Lung (tissue), 12 donors: ENCODE results near the gene HLF. TPM values are rescaled to one million over a fixed set of nuclear protein-coding genes. Genes with fewer than 3 reads are reported as not detected.

Source experiments
- ATAC-seq: fragments of 200-7000 bp; cut with Tn5 transposase; one replicate; pipeline ENCODE4 v1.9.1; 2020; ENCODE audit warnings: moderate number of reproducible peaks; ENCODE audit not compliant: insufficient read depth, low FRiP score
- DNase-seq, 3 donors: peaks; one replicate each; pipeline ENCODE4 v3.0.0-alpha.2; 2013 to 2017
- H3K27ac ChIP-seq, 2 donors: one replicate each; pipeline ENCODE4 v1.5.1; 2013; ENCODE audit warnings: mild to moderate bottlenecking in 2 of 2, moderate library complexity in 2 of 2, control low read depth in 1 of 2, inconsistent platforms in 1 of 2, low read depth in 1 of 2, low read length in 1 of 2
- H3K27me3 ChIP-seq, 3 donors: one replicate each; pipeline ENCODE4 v1.5.1; 2013; ENCODE audit warnings: low read length in 2 of 3; ENCODE audit not compliant: control insufficient read depth in 3 of 3, insufficient read depth in 3 of 3
- H3K36me3 ChIP-seq, 4 donors: one replicate each; pipeline ENCODE4 v1.5.1; 2013; ENCODE audit warnings: low read length in 4 of 4, mild to moderate bottlenecking in 1 of 4, moderate library complexity in 1 of 4; ENCODE audit not compliant: control insufficient read depth in 4 of 4, insufficient read depth in 4 of 4
- H3K4me1 ChIP-seq, 5 donors: one replicate each; pipeline ENCODE4 v1.5.1; 2013; ENCODE audit warnings: low read length in 5 of 5, mild to moderate bottlenecking in 2 of 5, moderate library complexity in 1 of 5; ENCODE audit not compliant: control insufficient read depth in 5 of 5, insufficient read depth in 5 of 5
- H3K4me3 ChIP-seq: one replicate; pipeline ENCODE4 v1.5.1; 2013; ENCODE audit warnings: mild to moderate bottlenecking, control low read depth, moderate library complexity
- H3K9ac ChIP-seq, 2 donors: one replicate each; pipeline ENCODE4 v1.5.1; 2013; ENCODE audit warnings: low read length in 2 of 2, control low read depth in 1 of 2; ENCODE audit not compliant: insufficient read depth in 1 of 2
- H3K9me3 ChIP-seq, 4 donors: one replicate each; pipeline ENCODE4 v1.5.1; 2013; ENCODE audit warnings: low read length in 3 of 4, mild to moderate bottlenecking in 1 of 4, moderate library complexity in 1 of 4; ENCODE audit not compliant: control insufficient read depth in 4 of 4, insufficient read depth in 3 of 4
- CTCF ChIP-seq: IDR thresholded peaks from 2 replicates; pipeline ENCODE4 v1.5.1; 2012; ENCODE audit warnings: mild to moderate bottlenecking; ENCODE audit errors: control extremely low read depth, extremely low read depth
- WGBS, 2 donors: extraction: QIAGEN DNeasy Blood & Tissue Kit; methylation state at CpG; one replicate each; pipeline ENCODE4 v1.1.7; 2013; 5-methylcytosine and 5-hydroxymethylcytosine counted together
- polyA plus RNA-seq, 2 donors: library from polyadenylated mRNA; stranded (reverse); fragments of 200-250 nt; gene quantifications; one replicate each; pipeline ENCODE4 v1.2.1, GENCODE V29; 2013
- total RNA-seq, 2 donors: library from RNA; depleted of rRNA in 1 of 2; stranded (reverse); fragments of >200 nt in 1 of 2; gene quantifications; one replicate each; pipeline ENCODE4 v1.2.1, GENCODE V29; 2014 to 2021
- donor health status: control.
- donor health status: control.
- donor health status: Bipolar disorder and iron deficiency.
- donor health status: healthy.
- donor health status: DM: yes; HTN: yes; CAD: no.

The HLF gene
- total and polyA plus RNA-seq, 4 donors: 3.2 to 21.3 (median 7.9) TPM

DNA sequence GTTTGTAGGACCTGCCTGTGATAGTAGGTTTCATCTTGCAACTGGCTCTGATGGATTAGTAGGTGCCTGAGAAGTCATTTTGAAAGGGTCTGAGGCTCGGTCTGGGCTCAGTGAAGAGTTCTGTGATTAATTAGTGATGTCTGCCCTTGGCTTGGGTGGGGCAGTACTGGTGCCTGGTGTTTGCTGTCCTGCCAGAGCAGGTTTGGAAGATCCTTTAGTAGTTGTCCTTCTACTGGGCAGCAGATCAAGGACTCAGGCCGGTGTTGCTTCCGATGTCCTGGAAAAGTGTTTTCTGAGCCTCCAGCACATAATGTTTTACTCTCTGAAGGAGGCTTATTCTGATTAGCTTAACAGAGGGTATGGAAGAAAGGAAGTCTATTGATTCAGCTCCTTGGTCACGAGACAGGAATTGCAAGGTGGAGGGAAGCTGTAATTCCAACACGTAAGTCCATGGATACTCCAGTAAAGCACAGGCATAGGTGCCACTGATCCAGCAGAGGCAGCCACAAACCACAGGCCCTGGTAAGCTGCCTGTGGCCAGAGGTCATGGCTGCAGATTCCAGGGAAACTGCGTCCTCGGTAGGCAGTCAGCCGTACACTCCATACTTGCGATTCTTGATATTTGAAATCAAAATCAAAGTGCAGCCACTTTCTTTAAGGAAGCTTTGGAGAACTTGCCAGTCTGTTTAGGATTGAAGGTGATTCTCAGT, 18.7 kb downstream of the HLF start:
- no peak overlapping the region for H3K4me3 ChIP-seq
- H3K27ac ChIP-seq: peak overlapping the region; percentile 71 to 97
- ATAC-seq (no peak), DNase-seq (no peak)
- no peaks in the 10 kb centered on the region for H3K27me3 ChIP-seq
- peaks cover 0 to 4% (median 0%) of the 10 kb centered on the region in 4 donors for H3K9me3 ChIP-seq
- no peak for TF ChIP-seq CTCF
- WGBS, 2 donors: 75 to 87% methylated on average over 9 of the region's 9 CpGs
- H3K36me3 ChIP-seq: no peaks in the 10 kb centered on the region
- H3K9ac ChIP-seq: no peak overlapping the region
- peaks cover 14 to 47% (median 19%) of the 10 kb centered on the region in 5 donors for H3K4me1 ChIP-seq

GRCh38 chr17:55284001-55284884, 19.5 kb downstream of the HLF start:
- H3K9ac ChIP-seq: no peak overlapping the region
- no peak for TF ChIP-seq CTCF
- ATAC-seq: peak; percentile 54
- peaks cover 0 to 4% (median 0%) of the 10 kb centered on the region in 4 donors for H3K9me3 ChIP-seq
- 45 to 55% methylated on average over 7 of the region's 7 CpGs for WGBS, 2 donors
- no peak overlapping the region for H3K4me3 ChIP-seq
- no peaks in the 10 kb centered on the region for H3K36me3 ChIP-seq
- peaks cover 16 to 49% (median 18%) of the 10 kb centered on the region in 5 donors for H3K4me1 ChIP-seq
- DNase-seq: peak in 2 of 3 donors; percentile 33 to 71
- H3K27me3 ChIP-seq: no peaks in the 10 kb centered on the region
- peak overlapping the region; percentile 85 to 97 for H3K27ac ChIP-seq

GRCh38 chr17:55284944-55285339, 20.2 kb downstream of the HLF start:
- Histone ChIP-seq H3K4me3 (no peak overlapping the region), H3K27me3 (no peaks in the 10 kb centered on the region), H3K9me3 (peaks cover 0 to 4% (median 0%) of the 10 kb centered on the region in 4 donors), H3K9ac (peak overlapping the region in 1 of 2 donors; percentile 54), H3K4me1 (peaks cover 16 to 51% (median 18%) of the 10 kb centered on the region in 5 donors), H3K36me3 (no peaks in the 10 kb centered on the region), H3K27ac (peak overlapping the region; percentile 85 to 97)
- DNase-seq: no peak
- ATAC-seq: no peak
- TF ChIP-seq CTCF: no peak
- WGBS, 2 donors: 56 to 79% methylated on average over 2 of the region's 2 CpGs
